Smooth muscle cell (in vitro differentiated cells): ENCODE data around the gene S100A11. TPM values are rescaled to one million over a fixed set of nuclear protein-coding genes. Genes with fewer than 3 reads are reported as not detected.
A peak's percentile ranks its signal among the peaks of the same experiment; 100 is the strongest.

ENCODE experiments used
- DNase-seq: peaks from one replicate; lab custom pipeline; 2025; ENCODE audit not compliant: unreplicated experiment; lab: John Stamatoyannopoulos, UW
- H2AFZ ChIP-seq: fragments of 200-600 bp; sonication (generic); 2 replicates; pipeline ENCODE4 v1.6.0; 2016; ENCODE audit warnings: antibody characterized with exemption, low read depth, mild to moderate bottlenecking
- H3F3A ChIP-seq: fragments of 200-600 bp; sonication (generic); 2 replicates; pipeline ENCODE4 v1.6.0; 2017; ENCODE audit warnings: antibody characterized with exemption, low read depth
- H3K27ac ChIP-seq: fragments of 200-600 bp; sonication (generic); 2 replicates; pipeline ENCODE4 v1.5.1; 2016; ENCODE audit warnings: low read depth, mild to moderate bottlenecking
- H3K27me3 ChIP-seq: fragments of 200-600 bp; sonication (generic); 2 replicates; pipeline ENCODE4 v1.6.1; 2016; ENCODE audit warnings: low read depth, mild to moderate bottlenecking
- H3K36me3 ChIP-seq: fragments of 200-600 bp; sonication (generic); 2 replicates; pipeline ENCODE4 v1.5.1; 2016; ENCODE audit warnings: low read depth
- H3K4me1 ChIP-seq: fragments of 200-600 bp; sonication (generic); 2 replicates; pipeline ENCODE4 v1.5.1; 2016; ENCODE audit warnings: low read depth
- H3K4me2 ChIP-seq: fragments of 200-600 bp; sonication (generic); 2 replicates; pipeline ENCODE4 v1.6.0; 2016; ENCODE audit warnings: mild to moderate bottlenecking
- H3K4me3 ChIP-seq: fragments of 200-600 bp; sonication (generic); 2 replicates; pipeline ENCODE4 v1.5.1; 2016; ENCODE audit warnings: mild to moderate bottlenecking
- H3K79me2 ChIP-seq: fragments of 200-600 bp; sonication (generic); 2 replicates; pipeline ENCODE4 v1.6.0; 2016; ENCODE audit warnings: low read depth, mild to moderate bottlenecking
- H3K9ac ChIP-seq: fragments of 200-600 bp; sonication (generic); 2 replicates; pipeline ENCODE4 v1.6.0; 2016; ENCODE audit warnings: low read depth
- H3K9me3 ChIP-seq: fragments of 200-600 bp; sonication (generic); replicated peaks from 2 replicates; pipeline ENCODE4 v1.5.1; 2016; ENCODE audit warnings: low read depth
- H4K20me1 ChIP-seq: fragments of 200-600 bp; sonication (generic); 2 replicates; pipeline ENCODE4 v1.6.0; 2016; ENCODE audit warnings: low read depth
- WGBS: methylation state at CpG from one replicate; pipeline ENCODE4 v1.1.7; 2016; ENCODE audit warnings: low lambda C conversion rate; 5-methylcytosine and 5-hydroxymethylcytosine counted together
- polyA plus RNA-seq: library from polyadenylated mRNA; unstranded; fragments of >200 nt; fragmentation: Nextera tagmentation; extraction: Ambion mirVana; gene quantifications from 2 replicates; pipeline ENCODE4 v1.2.1, GENCODE V29; 2016
- total RNA-seq: library from RNA; depleted of rRNA; stranded (reverse); fragments of >200 nt; gene quantifications from 2 replicates; pipeline ENCODE4 v1.2.3, GENCODE V29; 2014
- TF ChIP-seq, protein P1 (sequence below): fragments of 200-600 bp; sonication (generic); IDR thresholded peaks from 2 replicates; pipeline ENCODE4 v1.5.1; 2017; ENCODE audit warnings: borderline replicate concordance, mild to moderate bottlenecking, antibody characterized with exemption; ENCODE audit not compliant: insufficient read depth, poor library complexity, severe bottlenecking

S100A11 gene
- total and polyA plus RNA-seq, 2 experiments from 2014 or later, result 1,481 to 2,824 TPM

DNA sequence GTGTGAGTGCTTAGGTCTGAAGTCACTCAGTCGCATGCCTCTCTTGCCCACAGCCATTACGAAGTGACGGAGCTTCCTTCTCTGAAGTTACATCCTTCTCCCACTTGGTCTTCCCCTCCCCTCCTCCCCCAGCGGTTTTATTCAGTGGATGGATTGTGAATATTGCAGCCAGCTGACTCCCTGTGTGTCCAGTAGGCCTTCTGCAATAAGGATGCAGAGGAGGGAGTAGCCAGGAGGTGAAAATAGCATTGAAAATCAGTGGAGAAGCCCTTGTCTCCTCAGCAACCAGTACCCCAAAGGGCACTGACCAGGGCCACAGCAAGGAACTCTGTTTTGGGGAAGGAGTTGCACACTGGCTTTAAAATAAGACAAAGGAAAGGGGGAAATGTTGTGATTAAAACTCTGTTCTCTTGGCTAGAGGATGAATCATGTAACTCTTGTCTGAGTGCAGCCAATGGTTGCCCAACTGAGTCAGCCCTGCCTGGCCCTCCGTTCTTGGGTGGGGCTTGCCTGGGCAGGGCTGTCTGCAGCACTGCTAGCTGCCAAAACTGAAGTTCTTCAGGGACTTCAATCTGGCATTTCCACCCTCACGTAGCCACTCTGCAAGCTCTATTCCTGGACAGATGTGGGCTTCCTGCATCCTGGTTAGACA, 47.5 kb downstream of the S100A11 start:
- Histone ChIP-seq H3K9me3 (no peaks in the 10 kb centered on the region), H3K9ac (peak overlapping the region; percentile 90), H3K79me2 (peaks cover 76% of the 10 kb centered on the region), H3K4me2 (peak overlapping the region; percentile 86), H4K20me1 (peaks cover 80% of the 10 kb centered on the region), H3K36me3 (peaks cover 4% of the 10 kb centered on the region), H3F3A (peaks cover 58% of the 10 kb centered on the region), H3K4me3 (peak overlapping the region; percentile 81), H3K27ac (peak overlapping the region; percentile 99), H2AFZ (no peak overlapping the region), H3K4me1 (peaks cover 24% of the 10 kb centered on the region), H3K27me3 (no peaks in the 10 kb centered on the region)
- 6% methylated on average over 6 of the region's 6 CpGs for WGBS
- no peak for DNase-seq
- TF ChIP-seq, protein P1, sequence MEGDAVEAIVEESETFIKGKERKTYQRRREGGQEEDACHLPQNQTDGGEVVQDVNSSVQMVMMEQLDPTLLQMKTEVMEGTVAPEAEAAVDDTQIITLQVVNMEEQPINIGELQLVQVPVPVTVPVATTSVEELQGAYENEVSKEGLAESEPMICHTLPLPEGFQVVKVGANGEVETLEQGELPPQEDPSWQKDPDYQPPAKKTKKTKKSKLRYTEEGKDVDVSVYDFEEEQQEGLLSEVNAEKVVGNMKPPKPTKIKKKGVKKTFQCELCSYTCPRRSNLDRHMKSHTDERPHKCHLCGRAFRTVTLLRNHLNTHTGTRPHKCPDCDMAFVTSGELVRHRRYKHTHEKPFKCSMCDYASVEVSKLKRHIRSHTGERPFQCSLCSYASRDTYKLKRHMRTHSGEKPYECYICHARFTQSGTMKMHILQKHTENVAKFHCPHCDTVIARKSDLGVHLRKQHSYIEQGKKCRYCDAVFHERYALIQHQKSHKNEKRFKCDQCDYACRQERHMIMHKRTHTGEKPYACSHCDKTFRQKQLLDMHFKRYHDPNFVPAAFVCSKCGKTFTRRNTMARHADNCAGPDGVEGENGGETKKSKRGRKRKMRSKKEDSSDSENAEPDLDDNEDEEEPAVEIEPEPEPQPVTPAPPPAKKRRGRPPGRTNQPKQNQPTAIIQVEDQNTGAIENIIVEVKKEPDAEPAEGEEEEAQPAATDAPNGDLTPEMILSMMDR, result no peak

- no peaks in the 10 kb centered on the region for H3K27me3 ChIP-seq
- H2AFZ ChIP-seq, result no peak overlapping the region
- DNase-seq, result no peak
- H3F3A ChIP-seq, result peaks cover 58% of the 10 kb centered on the region
- peak overlapping the region; percentile 86 for H3K4me2 ChIP-seq
- peaks cover 21% of the 10 kb centered on the region for H3K4me1 ChIP-seq
- peaks cover 88% of the 10 kb centered on the region for H4K20me1 ChIP-seq
- 21% methylated on average over 2 of the region's 2 CpGs for WGBS
- H3K79me2 ChIP-seq, result peaks cover 79% of the 10 kb centered on the region
- H3K36me3 ChIP-seq, result peaks cover 6% of the 10 kb centered on the region
- peak overlapping the region; percentile 81 for H3K4me3 ChIP-seq
- H3K9me3 ChIP-seq, result no peaks in the 10 kb centered on the region
- peak overlapping the region; percentile 99 for H3K27ac ChIP-seq
- H3K9ac ChIP-seq, result peak overlapping the region; percentile 90
- TF ChIP-seq, protein P1, result no peak
Measured at GRCh38 chr1:151988405-151988923, 48.3 kb downstream of the S100A11 start.

DNA sequence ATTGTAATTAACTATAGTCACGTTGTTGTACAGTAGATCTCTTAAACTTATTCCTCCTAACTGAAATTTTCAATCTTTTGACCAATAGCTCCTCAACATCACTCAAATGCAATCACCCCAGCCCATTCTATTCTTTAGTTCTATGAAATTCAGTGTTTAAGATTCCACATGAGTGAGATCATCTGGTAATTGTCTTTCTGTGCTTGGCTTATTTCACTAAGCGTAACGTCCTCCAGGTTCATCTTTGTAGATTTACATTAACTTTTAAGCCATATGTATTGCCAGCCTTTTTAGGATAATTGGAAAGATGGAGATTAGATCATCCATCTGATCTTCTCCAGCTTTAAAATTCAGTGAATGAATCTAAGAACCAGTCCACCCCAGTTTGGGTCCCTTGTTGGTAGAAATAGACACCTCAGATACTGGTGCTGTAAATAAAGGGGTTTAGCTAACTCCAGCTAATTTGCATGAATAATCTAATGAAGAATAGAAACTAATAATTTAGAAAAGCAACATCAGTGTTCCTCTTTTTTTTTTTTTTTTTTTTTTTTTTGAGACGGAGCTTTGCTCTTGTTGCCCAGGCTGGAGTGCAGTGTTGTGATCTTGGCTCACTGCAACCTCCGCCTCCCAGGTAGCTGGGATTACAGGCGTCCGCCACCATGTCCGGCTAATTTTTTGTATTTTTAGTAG, 50.2 kb downstream of the S100A11 start:
- no peak overlapping the region for H3K9ac ChIP-seq
- WGBS, result 78% methylated on average over 8 of the region's 8 CpGs
- H2AFZ ChIP-seq, result no peak overlapping the region
- peaks cover 10% of the 10 kb centered on the region for H3K36me3 ChIP-seq
- no peaks in the 10 kb centered on the region for H3K9me3 ChIP-seq
- H3K4me3 ChIP-seq, result no peak overlapping the region
- peaks cover 94% of the 10 kb centered on the region for H4K20me1 ChIP-seq
- TF ChIP-seq, protein P1, result no peak
- H3K27me3 ChIP-seq, result no peaks in the 10 kb centered on the region
- no peak for DNase-seq
- peaks cover 65% of the 10 kb centered on the region for H3F3A ChIP-seq
- H3K4me2 ChIP-seq, result no peak overlapping the region
- H3K79me2 ChIP-seq, result peaks cover 71% of the 10 kb centered on the region
- peak overlapping the region; percentile 99 for H3K27ac ChIP-seq
- peaks cover 20% of the 10 kb centered on the region for H3K4me1 ChIP-seq
